K562 (cell line): ENCODE results near the gene KNSTRN. TPM values are rescaled to one million over a fixed set of nuclear protein-coding genes. Genes with fewer than 3 reads are reported as not detected.

Experiments used
- ADNP ChIP-seq: fragments of 200-800 bp; sonication (Bioruptor generic); IDR thresholded peaks from 2 replicates; pipeline ENCODE4 v1.6.1; 2016; ENCODE audit warnings: missing genetic modification characterization, missing compliant biosample characterization
- DIDO1 ChIP-seq: fragments of 450-650 bp; IDR thresholded peaks from 2 replicates; pipeline ENCODE4 v1.6.1; 2016; ENCODE audit warnings: low read depth, missing biosample characterization, missing genetic modification characterization
- DNMT1 ChIP-seq: fragments of 450-650 bp; IDR thresholded peaks from 2 replicates; pipeline ENCODE4 v1.6.1; 2016; ENCODE audit warnings: antibody characterized with exemption, mild to moderate bottlenecking
- GTF2E2 ChIP-seq: fragments of 200-800 bp; sonication (Bioruptor generic); IDR thresholded peaks from 2 replicates; pipeline ENCODE4 v1.6.1; 2016; ENCODE audit warnings: missing genetic modification characterization, missing compliant biosample characterization
- HLTF ChIP-seq: fragments of 450-650 bp; IDR thresholded peaks from 2 replicates; pipeline ENCODE4 v1.6.1; 2016
- MYBL2 ChIP-seq, 2 experiments: fragments of 450-650 bp in 1 of 2; sonication (generic) in 1 of 2; formaldehyde crosslinking in 1 of 2; IDR thresholded peaks; 2 replicates each; pipeline versions ENCODE4 v1.6.1 to v1.8.1; 2017 to 2022; ENCODE audit warnings: borderline replicate concordance in 1 of 2, inconsistent platforms in 1 of 2, low read depth in 1 of 2, mild to moderate bottlenecking in 1 of 2, missing genetic modification reagents in 1 of 2, moderate library complexity in 1 of 2
- PML ChIP-seq: IDR thresholded peaks from 2 replicates; pipeline ENCODE4 v1.6.1; 2012; ENCODE audit warnings: low read length, inconsistent platforms
- POLR3G ChIP-seq: IDR thresholded peaks from 2 replicates; pipeline ENCODE4 v1.6.1; 2011; ENCODE audit not compliant: insufficient read length, insufficient replicate concordance; ENCODE audit errors: extremely low read depth
- PRMT5 ChIP-seq: sonication (generic); formaldehyde crosslinking; IDR thresholded peaks from 2 replicates; pipeline ENCODE4 v1.5.0; 2020; ENCODE audit warnings: missing genetic modification reagents
- RBM14 ChIP-seq: fragments of 200-400 bp; formaldehyde crosslinking; IDR thresholded peaks from 2 replicates; pipeline ENCODE4 v1.6.1; 2018; ENCODE audit warnings: low read depth, mild to moderate bottlenecking, low read length, moderate library complexity, borderline replicate concordance; ENCODE audit not compliant: insufficient read depth
- RBM17 ChIP-seq: fragments of 200-400 bp; formaldehyde crosslinking; IDR thresholded peaks from 2 replicates; pipeline ENCODE4 v1.6.1; 2017; ENCODE audit warnings: low read depth, mild to moderate bottlenecking, low read length, borderline replicate concordance
- SAFB2 ChIP-seq: fragments of 200-400 bp; formaldehyde crosslinking; IDR thresholded peaks from 2 replicates; pipeline ENCODE4 v1.6.1; 2018; ENCODE audit warnings: borderline replicate concordance, low read length, low read depth, moderate library complexity; ENCODE audit not compliant: severe bottlenecking
- SIX5 ChIP-seq, 2 experiments: IDR thresholded peaks; 2 replicates each; pipeline ENCODE4 v1.6.1; 2011; ENCODE audit warnings: low read length in 2 of 2, borderline replicate concordance in 1 of 2, low read depth in 1 of 2, mild to moderate bottlenecking in 1 of 2, moderate library complexity in 1 of 2; ENCODE audit not compliant: insufficient read depth in 1 of 2
- SMAD2 ChIP-seq: fragments of 150-350 bp; IDR thresholded peaks from 2 replicates; pipeline ENCODE4 v1.6.1; 2014; ENCODE audit warnings: low read depth, mild to moderate bottlenecking, low read length
- SRSF9 ChIP-seq: fragments of 200-400 bp; formaldehyde crosslinking; IDR thresholded peaks from 2 replicates; pipeline ENCODE4 v1.6.1; 2017; ENCODE audit warnings: low read depth, low read length, borderline replicate concordance
- TGIF2 ChIP-seq: sonication (generic); formaldehyde crosslinking; IDR thresholded peaks from 2 replicates; pipeline ENCODE4 v1.8.1; 2022; ENCODE audit warnings: mild to moderate bottlenecking, missing genetic modification reagents, moderate library complexity
- TRIM28 ChIP-seq: fragments of 450-650 bp; IDR thresholded peaks from 2 replicates; pipeline ENCODE4 v1.6.1; 2017
- YBX1 ChIP-seq: fragments of 450-650 bp; IDR thresholded peaks from 2 replicates; pipeline ENCODE4 v1.7.1; 2016; ENCODE audit warnings: mild to moderate bottlenecking
- ZNF133 ChIP-seq: fragments of 250-450 bp; sonication (Bioruptor Pico); IDR thresholded peaks from 2 replicates; pipeline ENCODE4 v1.4.0; 2020; ENCODE audit warnings: mild to moderate bottlenecking
- ZNF140 ChIP-seq: fragments of 250-450 bp; sonication (Bioruptor Pico); IDR thresholded peaks from 2 replicates; pipeline ENCODE4 v1.8.0; 2021; ENCODE audit warnings: moderate library complexity, mild to moderate bottlenecking, inconsistent platforms
- ZNF695 ChIP-seq: fragments of 450-650 bp; formaldehyde crosslinking; IDR thresholded peaks from 2 replicates; pipeline ENCODE4 v1.4.0; 2020; ENCODE audit warnings: mild to moderate bottlenecking, moderate library complexity
- polyA plus RNA-seq, 8 experiments: library from polyadenylated mRNA; depleted of rRNA in 4 of 8; stranded (reverse) in 5 of 8; unstranded in 3 of 8; fragments of >200 nt; fragmentation: Nextera tagmentation in 2 of 8; fragmentation: Illumina TruSeq in 1 of 8; extraction: Ambion mirVana in 2 of 8; extraction: Trizol in 1 of 8; gene quantifications; 2 replicates each; pipeline versions ENCODE4 v1.2.1 to v1.2.3, GENCODE V29; 2011 to 2014; ENCODE audit warnings: inconsistent platforms in 1 of 8, missing spikeins in 1 of 8
- total RNA-seq, 7 experiments: library from RNA; depleted of rRNA in 6 of 7; stranded (reverse); fragments of >200 nt in 6 of 7; fragmentation: Illumina TruSeq in 2 of 7; extraction: Trizol in 2 of 7; gene quantifications; 2 replicates each; pipeline versions ENCODE4 v1.2.1 to v1.2.3, GENCODE V29; 2011 to 2021; ENCODE audit warnings: low replicate concordance in 1 of 7
- TF ChIP-seq, protein P1 (sequence below): fragments of 250-450 bp; sonication (Bioruptor Pico); IDR thresholded peaks from 2 replicates; pipeline ENCODE4 v1.5.0; 2020; ENCODE audit warnings: mild to moderate bottlenecking, borderline replicate concordance
- TF ChIP-seq, protein P2 (sequence below): conservative IDR thresholded peaks from 2 replicates; pipeline ENCODE4 v1.6.1; 2011; ENCODE audit warnings: low read depth, mild to moderate bottlenecking, low read length; ENCODE audit not compliant: control insufficient read depth
- TF ChIP-seq, protein P3 (sequence below), 2 experiments: fragments of 450-650 bp; IDR thresholded peaks; 2 replicates each; pipeline ENCODE4 v1.6.1; 2016

KNSTRN gene
- total and polyA plus RNA-seq, 9 of the 15 experiments (the other 6 are each of a cell fraction or from before 2014, with no cell fraction given), result 48.7 to 88.2 (median 66.3) TPM

DNA sequence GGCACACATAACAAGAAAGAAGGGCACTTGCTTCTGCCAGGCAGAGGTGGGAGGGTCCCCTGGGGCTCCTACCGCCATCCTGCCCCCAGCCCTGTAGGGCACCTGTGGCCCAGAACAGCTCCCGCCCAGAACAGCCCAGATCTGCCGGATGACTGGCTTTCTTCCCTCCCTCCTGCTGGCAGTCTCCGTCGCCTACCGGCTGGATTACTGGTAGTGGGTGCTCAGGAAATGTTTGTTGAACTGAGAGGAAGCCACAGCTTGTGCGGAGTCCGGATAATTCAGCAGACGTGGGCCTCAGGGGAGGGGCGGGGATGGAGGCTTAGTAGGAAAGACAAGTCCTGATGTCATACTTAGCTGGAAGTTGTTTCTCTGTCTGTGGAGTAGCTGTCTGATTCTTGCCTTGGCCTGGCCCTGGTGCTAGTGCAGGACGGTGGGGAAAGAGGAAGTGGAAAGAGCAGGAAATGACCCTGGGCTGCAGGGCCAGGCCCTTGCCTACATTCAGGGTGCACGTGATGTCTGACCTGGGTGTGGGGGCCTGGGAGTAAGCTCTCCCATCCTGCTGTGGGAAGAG is 48.5 kb upstream of the KNSTRN start (continued):
- TF ChIP-seq, protein P1, sequence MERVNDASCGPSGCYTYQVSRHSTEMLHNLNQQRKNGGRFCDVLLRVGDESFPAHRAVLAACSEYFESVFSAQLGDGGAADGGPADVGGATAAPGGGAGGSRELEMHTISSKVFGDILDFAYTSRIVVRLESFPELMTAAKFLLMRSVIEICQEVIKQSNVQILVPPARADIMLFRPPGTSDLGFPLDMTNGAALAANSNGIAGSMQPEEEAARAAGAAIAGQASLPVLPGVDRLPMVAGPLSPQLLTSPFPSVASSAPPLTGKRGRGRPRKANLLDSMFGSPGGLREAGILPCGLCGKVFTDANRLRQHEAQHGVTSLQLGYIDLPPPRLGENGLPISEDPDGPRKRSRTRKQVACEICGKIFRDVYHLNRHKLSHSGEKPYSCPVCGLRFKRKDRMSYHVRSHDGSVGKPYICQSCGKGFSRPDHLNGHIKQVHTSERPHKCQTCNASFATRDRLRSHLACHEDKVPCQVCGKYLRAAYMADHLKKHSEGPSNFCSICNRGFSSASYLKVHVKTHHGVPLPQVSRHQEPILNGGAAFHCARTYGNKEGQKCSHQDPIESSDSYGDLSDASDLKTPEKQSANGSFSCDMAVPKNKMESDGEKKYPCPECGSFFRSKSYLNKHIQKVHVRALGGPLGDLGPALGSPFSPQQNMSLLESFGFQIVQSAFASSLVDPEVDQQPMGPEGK (CRISPR knock-in tag), result no peak
- TF ChIP-seq PRMT5 (CRISPR knock-in tag) (no peak), SAFB2 (no peak), DIDO1 (no peak), TGIF2 (CRISPR knock-in tag) (no peak), RBM17 (no peak), ZNF140 (CRISPR knock-in tag) (no peak), HLTF (no peak), SRSF9 (no peak), PML (no peak), POLR3G (no peak), SIX5 (IDR thresholded peaks at IDR 0.05; ENCODE audit: borderline replicate concordance in 1 of 2, insufficient read depth in 1 of 2, low read depth in 1 of 2, low read length in 2 of 2) (no peak), ZNF695 (CRISPR knock-in tag) (no peak), YBX1 (no peak), SMAD2 (no peak), ZNF133 (CRISPR knock-in tag) (no peak), MYBL2 (IDR thresholded peaks at IDR 0.05; ENCODE audit: low read depth) (no peak), MYBL2 (CRISPR knock-in tag; IDR thresholded peaks at IDR 0.05; ENCODE audit: borderline replicate concordance) (no peak), ADNP (tag) (no peak), DNMT1 (no peak), TRIM28 (no peak), RBM14 (no peak), GTF2E2 (tag) (no peak)
- TF ChIP-seq, protein P2, sequence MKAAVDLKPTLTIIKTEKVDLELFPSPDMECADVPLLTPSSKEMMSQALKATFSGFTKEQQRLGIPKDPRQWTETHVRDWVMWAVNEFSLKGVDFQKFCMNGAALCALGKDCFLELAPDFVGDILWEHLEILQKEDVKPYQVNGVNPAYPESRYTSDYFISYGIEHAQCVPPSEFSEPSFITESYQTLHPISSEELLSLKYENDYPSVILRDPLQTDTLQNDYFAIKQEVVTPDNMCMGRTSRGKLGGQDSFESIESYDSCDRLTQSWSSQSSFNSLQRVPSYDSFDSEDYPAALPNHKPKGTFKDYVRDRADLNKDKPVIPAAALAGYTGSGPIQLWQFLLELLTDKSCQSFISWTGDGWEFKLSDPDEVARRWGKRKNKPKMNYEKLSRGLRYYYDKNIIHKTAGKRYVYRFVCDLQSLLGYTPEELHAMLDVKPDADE, result no peak
- TF ChIP-seq, protein P3, sequence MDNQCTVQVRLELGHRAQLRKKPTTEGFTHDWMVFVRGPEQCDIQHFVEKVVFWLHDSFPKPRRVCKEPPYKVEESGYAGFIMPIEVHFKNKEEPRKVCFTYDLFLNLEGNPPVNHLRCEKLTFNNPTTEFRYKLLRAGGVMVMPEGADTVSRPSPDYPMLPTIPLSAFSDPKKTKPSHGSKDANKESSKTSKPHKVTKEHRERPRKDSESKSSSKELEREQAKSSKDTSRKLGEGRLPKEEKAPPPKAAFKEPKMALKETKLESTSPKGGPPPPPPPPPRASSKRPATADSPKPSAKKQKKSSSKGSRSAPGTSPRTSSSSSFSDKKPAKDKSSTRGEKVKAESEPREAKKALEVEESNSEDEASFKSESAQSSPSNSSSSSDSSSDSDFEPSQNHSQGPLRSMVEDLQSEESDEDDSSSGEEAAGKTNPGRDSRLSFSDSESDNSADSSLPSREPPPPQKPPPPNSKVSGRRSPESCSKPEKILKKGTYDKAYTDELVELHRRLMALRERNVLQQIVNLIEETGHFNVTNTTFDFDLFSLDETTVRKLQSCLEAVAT (IDR thresholded peaks at IDR 0.05), result no peak
